B cell (primary cell): ENCODE results near the gene FSHR.

Experiments used
- CTCF ChIP-seq: fragments of 200-600 bp; IDR thresholded peaks from one replicate; pipeline ENCODE4 v1.8.0; 2022; ENCODE audit warnings: antibody characterized with exemption, mild to moderate bottlenecking
- EZH2 ChIP-seq: IDR thresholded peaks from 2 replicates; pipeline ENCODE4 v1.6.1; 2012; ENCODE audit warnings: borderline replicate concordance, low read depth, mild to moderate bottlenecking, moderate library complexity, low read length; ENCODE audit not compliant: insufficient read depth, poor library complexity, severe bottlenecking

GRCh38 chr2:49067971-49068370, 86.3 kb downstream of the FSHR start:
- TF ChIP-seq CTCF (no peak), EZH2 (no peak)
